Left hindlimb (tissue), 1 donor: ENCODE data around the gene CD151.

Experiments
- DNase-seq: peaks from one replicate; pipeline ENCODE4 v3.0.0-alpha.2; 2018

The CD151 gene

GRCh38 chr11:843818-844692, 11.3 kb downstream of the CD151 start:
- peak; percentile 90 for DNase-seq

- peak; percentile 97 for DNase-seq
Observed at GRCh38 chr11:844693-845644, 12.2 kb downstream of the CD151 start.

- peak; percentile 80 for DNase-seq
Observed at GRCh38 chr11:845872-846495, 13.2 kb downstream of the CD151 start.

- no peak for DNase-seq
Observed at GRCh38 chr11:846496-847098, 13.8 kb downstream of the CD151 start.

GRCh38 chr11:847876-848275, 15.1 kb downstream of the CD151 start:
- DNase-seq = no peak

- no peak for DNase-seq
Observed at GRCh38 chr11:848380-848931, 15.7 kb downstream of the CD151 start.

- DNase-seq = no peak
Observed at GRCh38 chr11:849104-849824, 16.5 kb downstream of the CD151 start.

- no peak for DNase-seq
Observed at GRCh38 chr11:849951-850774, 17.4 kb downstream of the CD151 start.

- DNase-seq = no peak
Observed at GRCh38 chr11:850775-851763, 18.3 kb downstream of the CD151 start.

- no peak for DNase-seq
Observed at GRCh38 chr11:852762-853161, 20.0 kb downstream of the CD151 start.

GRCh38 chr11:853682-854448, 21.1 kb downstream of the CD151 start:
- DNase-seq = no peak

- no peak for DNase-seq
Observed at GRCh38 chr11:854601-855329, 22.0 kb downstream of the CD151 start.

- no peak for DNase-seq
Observed at GRCh38 chr11:855330-855674, 22.6 kb downstream of the CD151 start.

- no peak for DNase-seq
Observed at GRCh38 chr11:855796-856195, 23.0 kb downstream of the CD151 start.

- no peak for DNase-seq
Observed at GRCh38 chr11:856397-856796, 23.6 kb downstream of the CD151 start.

- no peak for DNase-seq
Observed at GRCh38 chr11:858053-858761, 25.5 kb downstream of the CD151 start.

- no peak for DNase-seq
Observed at GRCh38 chr11:858762-859339, 26.1 kb downstream of the CD151 start.
